ENCODE data around the gene WT1. TPM values are rescaled to one million over a fixed set of nuclear protein-coding genes. Genes with fewer than 3 reads are reported as not detected.

WT1 gene
- total and polyA plus RNA-seq, 11 donors, result 1.0 to 16.6 (median 2.2) TPM

DNA sequence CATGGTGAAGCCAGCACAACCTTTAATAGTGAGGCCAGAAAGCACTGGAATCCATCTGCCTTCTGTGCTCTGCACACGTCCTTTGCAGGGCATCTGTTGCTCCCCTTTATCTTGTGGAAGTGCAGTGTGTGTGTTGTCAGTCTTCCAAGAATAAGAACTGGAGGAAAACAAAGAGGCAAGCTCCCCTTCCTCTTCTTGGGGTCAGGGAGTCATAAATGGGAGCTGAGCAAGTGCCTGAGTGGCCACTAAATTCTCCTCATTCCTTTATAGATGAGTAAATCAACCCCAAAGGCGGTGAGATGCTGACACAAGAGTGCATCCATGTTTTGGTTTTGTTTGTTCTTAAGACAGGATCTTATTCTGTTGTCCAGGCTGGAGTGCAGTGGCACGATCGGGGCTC, 38.3 kb downstream of the WT1 start:
- Histone ChIP-seq H3K4me1 (no peaks in the 10 kb centered on the region), H3K27me3 (peaks cover 0 to 12% (median 0%) of the 10 kb centered on the region in 9 donors), H3K27ac (no peak overlapping the region), H3K4me3 (no peak overlapping the region), H3K9me3 (peaks cover 0 to 3% (median 0%) of the 10 kb centered on the region in 12 donors), H3K36me3 (peaks cover 0 to 15% (median 0%) of the 10 kb centered on the region in 9 donors)
- ATAC-seq (peak in 1 of 4 donors; percentile 32), DNase-seq (no peak)
- TF ChIP-seq POLR2A (IDR thresholded peaks at IDR 0.05), result no peak
- TF ChIP-seq, protein P1, sequence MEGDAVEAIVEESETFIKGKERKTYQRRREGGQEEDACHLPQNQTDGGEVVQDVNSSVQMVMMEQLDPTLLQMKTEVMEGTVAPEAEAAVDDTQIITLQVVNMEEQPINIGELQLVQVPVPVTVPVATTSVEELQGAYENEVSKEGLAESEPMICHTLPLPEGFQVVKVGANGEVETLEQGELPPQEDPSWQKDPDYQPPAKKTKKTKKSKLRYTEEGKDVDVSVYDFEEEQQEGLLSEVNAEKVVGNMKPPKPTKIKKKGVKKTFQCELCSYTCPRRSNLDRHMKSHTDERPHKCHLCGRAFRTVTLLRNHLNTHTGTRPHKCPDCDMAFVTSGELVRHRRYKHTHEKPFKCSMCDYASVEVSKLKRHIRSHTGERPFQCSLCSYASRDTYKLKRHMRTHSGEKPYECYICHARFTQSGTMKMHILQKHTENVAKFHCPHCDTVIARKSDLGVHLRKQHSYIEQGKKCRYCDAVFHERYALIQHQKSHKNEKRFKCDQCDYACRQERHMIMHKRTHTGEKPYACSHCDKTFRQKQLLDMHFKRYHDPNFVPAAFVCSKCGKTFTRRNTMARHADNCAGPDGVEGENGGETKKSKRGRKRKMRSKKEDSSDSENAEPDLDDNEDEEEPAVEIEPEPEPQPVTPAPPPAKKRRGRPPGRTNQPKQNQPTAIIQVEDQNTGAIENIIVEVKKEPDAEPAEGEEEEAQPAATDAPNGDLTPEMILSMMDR (IDR thresholded peaks at IDR 0.05), result no peak
- intact Hi-C loops (cut with DNase I), result no loop called here
- WGBS, 4 donors, result 76 to 86% (median 83%) methylated on average over 4 of the region's 4 CpGs

DNA sequence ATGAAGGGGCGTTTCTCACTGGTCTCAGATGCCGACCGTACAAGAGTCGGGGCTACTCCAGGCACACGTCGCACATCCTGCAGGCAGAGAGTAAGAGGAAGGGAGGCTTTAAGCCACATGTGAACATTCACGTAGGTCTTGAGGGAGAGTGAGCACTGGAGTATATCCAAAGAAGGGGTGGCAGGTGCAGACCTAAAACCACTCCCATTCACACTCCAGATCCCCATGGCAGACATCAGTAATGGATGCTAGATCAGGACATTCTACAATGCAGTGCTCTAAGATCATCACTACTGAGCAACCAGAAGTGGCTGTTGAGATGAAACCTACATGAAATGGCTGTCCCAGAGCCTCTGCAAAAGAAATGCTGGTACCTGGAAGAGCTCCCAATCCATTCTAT, 39.0 kb downstream of the WT1 start:
- no peaks in the 10 kb centered on the region for H3K4me1 ChIP-seq
- H3K4me3 ChIP-seq, result no peak overlapping the region
- WGBS, 4 donors, result 82 to 94% (median 86%) methylated on average over 7 of the region's 7 CpGs; no CpG with 5 or more reads in 1 of the 4 donors
- ATAC-seq, result no peak
- no peak overlapping the region for H3K27ac ChIP-seq
- DNase-seq, result no peak
- peaks cover 0 to 12% (median 0%) of the 10 kb centered on the region in 9 donors for H3K27me3 ChIP-seq
- peaks cover 0 to 3% (median 0%) of the 10 kb centered on the region in 12 donors for H3K9me3 ChIP-seq
- intact Hi-C loops (cut with DNase I), result no loop called here
- TF ChIP-seq, protein P1 (IDR thresholded peaks at IDR 0.05), result no peak
- no peak for TF ChIP-seq POLR2A (IDR thresholded peaks at IDR 0.05)
- H3K36me3 ChIP-seq, result peaks cover 0 to 20% (median 0%) of the 10 kb centered on the region in 9 donors

DNA sequence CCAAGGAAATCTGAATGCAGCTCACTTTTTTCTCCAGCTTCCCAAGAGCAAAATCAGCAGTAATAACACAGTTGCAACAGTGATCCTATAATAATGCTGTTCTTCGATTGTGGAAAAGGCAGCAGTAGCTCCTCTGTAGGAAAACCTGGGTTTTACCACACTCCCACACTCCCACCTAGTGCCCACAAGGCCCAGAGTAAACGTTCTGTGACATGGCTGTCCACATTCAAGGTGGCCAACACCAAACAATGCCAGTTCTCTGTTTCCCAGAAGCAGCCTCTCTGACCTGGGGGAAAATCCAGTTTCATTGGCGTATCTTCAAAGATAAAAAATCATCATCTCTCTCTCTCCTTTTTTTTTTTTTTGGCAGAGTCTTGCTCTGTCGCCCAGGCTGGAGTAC, 40.2 kb downstream of the WT1 start:
- WGBS, 4 donors, result 63 to 78% (median 71%) methylated on average over 4 of the region's 4 CpGs
- TF ChIP-seq, protein P1 (IDR thresholded peaks at IDR 0.05), result no peak
- no peak for TF ChIP-seq POLR2A (IDR thresholded peaks at IDR 0.05)
- H3K4me1 ChIP-seq, result no peaks in the 10 kb centered on the region
- DNase-seq, result no peak
- H3K4me3 ChIP-seq, result no peak overlapping the region
- ATAC-seq, result no peak
- H3K36me3 ChIP-seq, result peaks cover 0 to 23% (median 0%) of the 10 kb centered on the region in 9 donors
- intact Hi-C loops (cut with DNase I), result no loop called here
- no peaks in the 10 kb centered on the region for H3K9me3 ChIP-seq
- H3K27me3 ChIP-seq, result peaks cover 0 to 5% (median 0%) of the 10 kb centered on the region in 9 donors
- no peak overlapping the region for H3K27ac ChIP-seq

DNA sequence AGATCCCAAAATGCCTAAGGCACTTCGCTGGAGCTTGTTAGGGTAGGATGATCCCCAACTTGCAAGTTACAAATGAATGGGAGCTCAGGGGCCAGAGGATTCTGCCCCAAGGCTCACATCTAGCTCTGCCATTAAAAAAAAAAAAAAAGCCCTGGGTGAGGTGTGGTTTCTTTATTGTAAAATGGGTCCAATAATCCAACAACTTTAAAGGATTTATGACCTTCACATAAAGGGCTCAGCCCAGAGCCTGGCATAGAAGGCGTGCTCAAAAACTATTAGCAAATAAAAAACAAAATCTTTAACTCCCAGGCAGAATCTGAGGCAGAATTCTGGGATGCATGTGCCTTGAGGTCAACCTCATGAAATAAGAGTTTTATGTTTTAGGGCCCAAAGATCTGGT, 42.5 kb downstream of the WT1 start:
- peaks cover 0 to 13% (median 0%) of the 10 kb centered on the region in 9 donors for H3K36me3 ChIP-seq
- 79 to 95% (median 91%) methylated on average over 2 of the region's 2 CpGs for WGBS, 4 donors
- H3K27me3 ChIP-seq, result no peaks in the 10 kb centered on the region
- ATAC-seq (no peak), DNase-seq (no peak)
- H3K4me3 ChIP-seq, result no peak overlapping the region
- TF ChIP-seq, protein P1 (IDR thresholded peaks at IDR 0.05), result no peak
- no peak for TF ChIP-seq POLR2A (IDR thresholded peaks at IDR 0.05)
- H3K27ac ChIP-seq, result no peak overlapping the region
- H3K4me1 ChIP-seq, result no peaks in the 10 kb centered on the region
- no peaks in the 10 kb centered on the region for H3K9me3 ChIP-seq
- intact Hi-C loops (cut with DNase I), result no loop called here

All from heart left ventricle (tissue), 16 donors.